HG02610 (cell line): Measurements from ENCODE around the gene CDC45.

Experiments used
- ATAC-seq: cut with Tn5 transposase; IDR thresholded peaks from one replicate; pipeline ENCODE4 v1.9.1; 2021; ENCODE audit warnings: mild to moderate bottlenecking, moderate library complexity; ENCODE audit not compliant: unreplicated experiment

CDC45 gene

DNA sequence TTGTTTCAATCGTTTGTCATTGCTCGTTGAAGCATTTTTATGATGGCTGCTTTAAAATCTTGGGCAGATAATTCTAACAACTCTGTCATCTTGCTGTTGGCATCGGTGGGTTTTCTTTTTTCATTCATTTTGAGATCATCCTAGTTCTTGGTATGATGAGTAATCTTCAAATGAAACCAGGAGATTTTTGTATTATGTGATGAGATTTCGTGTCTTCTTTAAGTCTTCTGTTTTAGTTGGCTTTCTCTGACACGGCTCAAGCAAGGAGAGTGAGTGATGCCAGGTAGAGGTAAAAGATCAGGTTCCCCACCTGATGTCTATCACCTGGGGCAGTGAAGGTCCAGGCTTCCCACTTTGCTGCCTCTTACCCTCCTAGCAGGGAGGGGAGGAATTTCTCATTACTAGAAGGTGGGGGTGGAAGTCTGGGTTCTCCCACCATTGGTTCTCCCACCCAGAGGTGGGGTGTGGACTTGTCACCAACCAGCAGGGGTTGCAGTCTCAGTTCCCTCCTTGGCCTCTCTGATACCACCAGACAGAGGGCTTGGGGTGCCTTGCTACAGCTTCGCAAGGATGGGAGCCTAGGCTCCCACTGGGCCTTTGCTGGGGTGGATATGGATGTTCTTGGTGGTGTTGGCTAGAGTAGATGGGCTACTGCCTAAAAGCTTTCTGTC, 12.9 kb downstream of the CDC45 start:
- ATAC-seq, result no peak

DNA sequence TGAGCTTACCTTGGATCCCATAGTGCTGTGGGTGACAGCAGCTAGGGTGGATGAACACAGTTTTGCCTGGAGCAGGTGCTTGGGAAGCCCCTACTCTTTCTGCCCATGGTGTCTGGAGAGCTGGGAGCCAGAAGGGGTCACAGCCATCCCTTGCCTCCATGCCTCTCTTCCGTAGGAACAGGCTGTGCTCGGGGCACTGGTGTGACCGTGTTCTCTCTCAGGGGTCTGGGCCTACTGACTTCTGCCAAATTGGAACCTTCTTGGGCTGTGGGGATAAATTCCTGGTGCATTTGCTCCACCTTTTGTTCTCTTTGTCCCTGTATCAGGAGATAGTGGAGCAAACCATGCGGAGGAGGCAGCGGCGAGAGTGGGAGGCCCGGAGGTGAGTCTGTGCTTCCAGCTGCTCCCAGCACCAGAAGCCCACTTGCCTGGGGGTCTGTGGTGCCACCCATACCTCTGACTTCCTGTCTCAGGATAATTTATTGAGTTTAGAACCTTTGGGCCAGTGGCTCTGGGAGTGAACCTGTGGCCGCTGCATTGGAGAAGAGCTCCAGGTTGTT, 14.4 kb downstream of the CDC45 start:
- no peak for ATAC-seq

DNA sequence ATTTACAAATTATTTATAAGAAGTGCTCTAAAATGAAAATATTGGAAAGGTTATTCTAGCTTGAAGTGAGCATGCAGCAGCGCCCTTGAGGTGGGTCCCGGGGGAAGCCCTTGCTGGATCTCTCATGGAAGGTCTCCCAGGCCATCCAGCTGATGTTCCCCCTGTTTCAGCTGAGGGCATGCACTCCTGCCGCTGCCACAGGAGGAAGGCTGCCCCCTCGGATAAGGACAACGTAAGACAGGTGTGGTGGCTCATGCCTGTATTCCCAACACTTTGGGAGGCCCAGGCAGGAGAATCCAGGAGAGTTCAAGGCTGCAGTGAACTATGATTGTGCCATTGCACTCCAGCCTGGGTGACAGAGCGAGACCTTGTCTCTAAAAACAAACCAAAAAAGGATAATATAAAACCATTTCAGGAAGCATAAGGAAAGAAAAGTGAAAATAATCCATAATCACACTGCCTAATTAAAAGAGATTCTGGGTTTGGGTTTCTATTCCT, 15.0 kb downstream of the CDC45 start:
- ATAC-seq, result no peak

DNA sequence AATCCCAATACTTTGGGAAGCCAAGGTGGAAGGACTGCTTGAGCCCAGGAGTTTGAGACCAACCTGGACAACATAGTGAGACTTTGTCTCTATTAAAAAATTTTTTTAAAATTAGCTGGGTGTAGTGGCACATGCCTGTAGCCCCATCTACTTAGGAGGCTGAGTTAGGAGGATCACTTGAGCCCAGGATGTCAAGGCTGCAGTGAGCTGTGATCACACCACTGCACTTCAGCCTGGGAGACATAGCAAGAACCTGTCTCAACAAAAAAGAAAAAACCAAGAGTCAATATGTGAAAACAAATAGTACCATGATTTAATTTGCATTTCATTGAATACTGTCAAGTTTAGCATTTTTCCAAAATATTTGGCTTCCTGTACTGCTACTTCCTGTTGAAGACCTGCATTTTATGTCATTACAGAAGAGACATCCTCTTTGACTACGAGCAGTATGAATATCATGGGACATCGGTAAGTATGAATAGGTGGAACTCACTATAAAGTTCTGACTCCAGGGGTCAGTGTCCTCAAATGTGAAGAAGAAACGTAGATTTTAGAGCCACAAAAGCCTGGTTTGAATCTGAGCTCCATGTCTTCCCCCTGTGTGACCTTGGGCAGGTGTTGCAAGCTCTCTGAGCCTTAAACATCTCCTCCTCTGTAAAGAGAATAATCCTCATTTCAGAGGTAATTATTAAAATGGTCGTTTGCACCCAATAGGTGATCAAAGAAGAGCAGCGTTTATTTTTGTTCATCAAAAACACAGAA, 16.0 kb downstream of the CDC45 start:
- no peak for ATAC-seq

DNA sequence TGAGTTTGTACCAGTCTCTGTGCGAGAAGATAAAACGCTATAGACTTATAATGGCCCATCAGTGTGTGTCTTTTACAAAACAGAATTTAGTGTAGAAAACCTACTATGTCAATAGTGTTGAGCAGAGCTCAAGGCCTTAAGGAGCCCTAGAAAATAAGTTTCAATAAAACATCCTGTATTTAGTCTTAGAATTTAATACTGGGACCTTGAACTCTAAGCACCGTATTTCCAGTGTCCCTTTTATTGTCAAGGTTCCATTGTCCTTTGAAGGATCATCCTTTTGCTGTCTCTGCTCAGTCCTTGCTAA, 16.6 kb downstream of the CDC45 start:
- no peak for ATAC-seq

DNA sequence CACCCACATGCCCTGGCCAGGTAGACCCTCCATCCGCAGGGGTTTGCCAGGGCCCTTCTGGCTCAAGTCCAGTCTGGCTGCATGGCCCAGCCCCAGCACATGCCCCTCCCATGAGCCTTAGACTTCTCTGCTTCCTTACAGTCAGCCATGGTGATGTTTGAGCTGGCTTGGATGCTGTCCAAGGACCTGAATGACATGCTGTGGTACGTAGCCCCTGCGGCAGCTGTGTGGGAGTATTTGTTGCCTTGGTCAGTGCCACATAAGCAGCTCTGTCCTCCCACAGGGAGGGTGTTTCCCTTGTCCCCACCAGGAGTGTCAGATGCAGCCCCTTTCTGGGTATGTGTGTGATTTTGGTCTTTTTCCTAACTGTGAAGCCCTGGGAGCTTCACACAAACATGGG, 17.5 kb downstream of the CDC45 start:
- ATAC-seq, result no peak

DNA sequence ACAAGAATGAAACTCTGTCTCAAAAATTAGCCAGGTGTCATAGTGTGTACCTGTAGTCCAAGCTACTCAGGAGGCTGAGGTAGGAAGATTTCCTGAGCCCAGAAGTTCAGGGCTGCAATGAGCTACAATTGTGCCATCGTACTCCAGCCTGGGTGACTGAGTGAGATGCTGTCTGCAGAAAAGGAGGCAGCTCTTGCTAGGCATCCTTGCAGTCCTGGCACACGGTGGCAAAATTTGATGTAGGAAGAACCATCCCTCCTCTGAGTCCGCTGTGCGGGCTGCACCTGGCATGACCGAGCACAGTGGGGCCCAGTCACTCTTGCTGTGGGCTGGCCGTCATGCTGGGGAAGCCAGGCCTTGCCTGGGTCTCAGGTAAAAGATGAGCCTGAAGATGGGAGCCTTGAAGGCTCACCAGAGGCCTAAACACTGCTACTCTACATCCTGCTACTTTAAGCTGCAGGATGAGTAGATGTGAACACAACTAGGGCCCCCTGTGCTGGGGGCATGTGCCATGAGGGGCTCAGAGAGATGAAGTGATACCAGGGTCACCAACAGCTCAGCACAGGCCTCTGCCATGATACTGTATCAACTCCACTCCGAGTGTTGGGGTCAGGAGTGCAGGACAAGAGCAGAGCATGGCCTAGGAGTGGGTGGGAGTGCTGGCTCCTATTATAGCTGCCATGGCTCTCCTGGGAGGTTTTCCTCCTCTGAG, 18.6 kb downstream of the CDC45 start:
- no peak for ATAC-seq

DNA sequence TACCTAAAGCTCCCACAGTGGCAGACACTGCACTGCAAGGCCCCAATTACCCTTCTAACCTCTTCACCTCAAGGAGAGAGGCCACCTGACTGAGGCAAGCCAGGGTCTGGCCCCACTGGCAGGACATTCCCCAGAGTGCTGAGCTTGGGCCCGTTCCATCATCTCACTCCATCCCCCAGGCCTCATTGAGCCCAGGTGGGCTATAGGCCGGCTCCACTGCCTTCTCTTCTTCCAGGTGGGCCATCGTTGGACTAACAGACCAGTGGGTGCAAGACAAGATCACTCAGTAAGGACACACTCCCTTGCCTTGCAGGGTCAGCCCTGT, 19.1 kb downstream of the CDC45 start:
- no peak for ATAC-seq

DNA sequence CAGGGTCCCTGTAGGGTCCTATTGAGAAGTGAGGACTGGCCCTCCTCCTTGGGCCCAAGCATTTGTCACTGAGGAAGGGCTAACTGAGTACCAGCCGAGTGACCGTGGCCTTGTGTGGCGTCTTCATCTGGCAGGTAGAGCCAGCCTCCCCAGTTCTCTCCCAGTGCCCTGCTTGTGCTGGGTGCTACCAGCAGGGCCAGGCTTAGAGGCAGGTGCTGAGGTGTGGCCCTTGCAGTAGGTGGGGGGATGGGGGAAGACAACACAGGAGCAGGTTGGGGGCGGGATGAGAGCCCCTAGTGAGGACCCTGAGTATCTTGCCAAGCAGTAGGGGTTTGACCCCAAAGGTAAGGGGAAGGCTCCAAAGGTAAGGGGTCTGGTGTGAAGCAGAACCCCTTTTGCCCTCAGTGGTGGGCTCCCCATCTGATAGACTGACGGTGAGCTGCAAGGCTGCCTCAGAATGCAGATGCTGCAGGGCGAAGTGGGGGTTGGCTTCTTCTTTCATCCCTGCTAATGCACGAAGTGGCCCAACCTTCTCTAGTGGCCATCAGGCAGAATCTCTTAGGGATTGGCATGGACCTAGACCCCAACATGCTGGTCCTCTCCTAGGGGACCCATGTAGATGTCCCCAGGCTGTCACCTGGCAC, 19.6 kb downstream of the CDC45 start:
- no peak for ATAC-seq

DNA sequence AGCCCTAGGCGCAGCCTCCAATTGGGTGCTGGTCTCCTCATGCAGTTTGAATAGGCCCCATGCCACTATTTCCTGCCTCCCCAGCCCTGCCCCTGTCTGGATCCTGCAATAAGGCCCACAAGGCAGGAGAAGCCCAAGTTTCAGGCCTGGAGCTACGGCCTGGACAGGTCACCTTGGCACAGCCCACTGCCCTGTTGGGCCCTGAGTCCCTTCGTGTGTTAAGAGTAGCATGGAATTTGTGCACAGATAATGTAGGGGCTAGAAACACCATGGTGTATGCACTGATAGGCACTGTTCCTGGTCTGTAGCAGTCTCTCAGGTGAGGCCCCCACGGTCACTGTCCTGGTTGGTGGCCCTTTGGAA, 20.1 kb downstream of the CDC45 start:
- no peak for ATAC-seq

DNA sequence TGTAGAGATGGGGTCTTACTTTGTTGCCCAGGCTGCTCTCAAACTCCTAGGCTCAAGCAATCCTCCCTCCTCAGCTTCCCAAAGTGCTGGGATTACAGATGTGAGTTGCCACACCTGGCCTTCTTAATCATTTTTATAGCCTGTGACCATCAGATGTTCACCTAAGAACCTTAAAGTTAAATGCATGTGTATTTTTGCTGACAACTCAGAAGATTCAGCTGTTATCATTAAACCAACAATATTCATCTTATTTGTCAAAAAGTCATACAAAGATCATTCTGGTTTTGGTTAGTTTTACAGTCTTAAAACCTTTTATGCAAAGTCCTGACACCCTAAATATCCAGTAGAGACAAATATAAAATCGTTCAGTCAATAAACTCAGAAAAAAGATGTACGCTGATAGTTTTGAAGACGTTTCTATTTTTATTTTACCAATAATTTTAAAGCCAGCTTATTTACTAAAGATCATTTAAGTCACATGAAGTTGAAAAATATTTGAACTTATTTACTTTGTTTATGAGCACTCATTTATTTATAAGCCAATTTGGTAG, 22.3 kb downstream of the CDC45 start:
- no peak for ATAC-seq

DNA sequence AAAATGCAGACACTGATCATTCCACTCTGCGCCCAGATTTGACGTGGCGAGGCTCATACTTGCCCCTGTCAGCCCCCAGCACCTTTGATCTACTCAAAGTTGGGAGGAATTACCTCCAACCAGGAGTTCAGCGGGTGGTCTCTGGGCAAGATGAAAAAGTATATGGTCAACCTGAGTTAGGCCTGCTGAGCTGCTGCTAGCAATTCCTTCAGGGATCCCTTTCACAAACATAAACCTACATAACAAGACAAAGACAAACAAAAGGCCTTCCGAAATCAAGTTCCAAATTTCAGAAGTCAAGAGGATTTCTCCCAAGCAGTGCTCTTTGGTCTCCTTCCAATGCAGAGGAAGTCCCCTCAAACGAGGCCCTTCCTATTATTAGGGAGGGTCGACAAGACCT, 23.6 kb downstream of the CDC45 start:
- no peak for ATAC-seq

DNA sequence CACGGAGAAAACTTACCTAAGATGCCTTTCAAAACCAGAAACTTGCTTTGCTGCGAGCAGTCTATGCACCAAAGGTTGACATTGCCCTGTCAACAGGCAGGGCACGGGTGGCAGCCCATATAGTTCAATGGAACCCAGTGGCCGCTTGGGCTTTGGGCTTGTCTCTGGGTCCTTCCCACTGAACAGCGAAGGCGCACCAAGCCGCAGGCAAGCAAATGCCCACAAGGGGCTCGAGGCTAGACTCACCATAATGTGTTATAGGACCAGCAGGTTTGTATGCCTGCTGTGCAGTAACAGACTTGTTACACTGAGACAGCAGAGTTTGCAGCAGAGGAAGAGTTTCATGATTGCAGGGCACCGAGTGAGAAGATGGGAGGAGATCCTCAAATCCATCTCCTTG, 24.1 kb downstream of the CDC45 start:
- no peak for ATAC-seq

DNA sequence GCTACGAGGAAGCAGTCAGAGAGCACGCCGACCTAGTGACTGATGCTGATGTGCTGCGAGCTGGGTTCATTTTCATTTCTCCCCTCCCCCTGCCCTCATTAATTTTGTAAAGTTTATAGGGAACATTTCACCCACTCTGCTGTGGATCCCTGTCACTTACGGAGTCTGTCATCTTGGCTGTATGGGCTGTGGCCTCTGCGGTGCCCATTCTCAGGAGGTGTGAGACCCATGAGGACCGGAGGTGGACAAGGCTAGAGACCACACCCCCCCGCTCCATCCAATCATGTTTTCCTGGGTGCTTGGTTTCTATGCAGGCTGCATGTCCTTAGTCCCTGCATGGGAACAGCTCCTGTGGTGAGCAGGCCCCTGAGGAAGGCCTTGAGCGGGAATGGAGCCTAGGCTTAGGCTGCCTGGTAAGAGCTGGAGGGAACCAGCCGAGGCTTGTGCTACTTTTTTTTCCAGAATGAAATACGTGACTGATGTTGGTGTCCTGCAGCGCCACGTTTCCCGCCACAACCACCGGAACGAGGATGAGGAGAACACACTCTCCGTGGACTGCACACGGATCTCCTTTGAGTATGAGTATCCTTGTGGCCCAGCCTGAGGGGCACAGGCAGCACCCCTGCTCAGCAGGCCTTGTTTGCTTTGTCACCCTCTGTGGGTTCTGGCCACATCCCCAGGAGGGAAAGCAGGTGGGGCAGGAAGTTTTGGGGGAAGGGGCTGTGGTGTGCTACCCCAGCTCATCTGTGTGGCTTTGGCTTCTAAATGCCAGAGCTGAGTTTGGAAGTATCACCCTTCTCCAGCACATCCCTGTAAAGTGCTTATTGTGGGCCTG, 25.4 kb downstream of the CDC45 start:
- ATAC-seq, result no peak

DNA sequence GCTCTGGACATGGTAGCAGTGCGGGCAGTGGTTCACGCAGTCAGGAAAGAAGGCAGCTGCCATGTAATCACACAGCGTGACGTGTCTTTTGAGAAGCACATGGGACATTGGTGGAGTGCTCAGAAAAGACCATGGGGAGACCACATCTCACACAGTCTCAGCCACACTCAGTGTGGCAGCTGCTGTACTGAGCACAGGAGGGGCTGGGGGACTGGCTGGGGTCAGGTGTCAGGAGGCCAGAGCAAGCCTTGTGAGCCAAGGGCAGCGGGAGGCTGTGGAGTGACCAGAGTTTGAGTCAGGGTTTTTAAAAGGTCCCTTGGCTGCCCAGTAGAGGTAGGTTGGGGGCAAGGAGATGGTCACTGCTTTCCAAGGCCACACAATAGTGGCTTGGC, 26.0 kb downstream of the CDC45 start:
- no peak for ATAC-seq

DNA sequence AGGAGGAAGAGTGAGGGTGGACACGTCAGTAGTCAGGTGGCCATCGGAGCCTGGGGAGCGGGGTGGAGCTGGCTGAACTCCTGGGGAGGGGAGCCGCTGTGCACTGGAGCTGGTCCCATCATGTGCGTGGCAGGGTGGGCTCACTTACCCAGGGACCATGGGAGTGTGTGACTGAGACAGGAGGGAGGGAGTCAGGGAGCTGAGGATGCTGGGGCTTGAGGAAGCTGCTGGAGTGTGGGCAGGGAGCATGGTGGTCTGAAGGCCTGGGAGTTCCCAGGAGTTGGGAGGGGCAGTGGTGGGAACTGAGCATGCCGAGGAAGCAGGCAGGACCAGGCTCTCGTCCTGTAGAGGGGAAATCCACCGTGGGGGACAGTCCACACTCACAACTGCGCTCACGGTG, 26.5 kb downstream of the CDC45 start:
- ATAC-seq, result no peak

DNA sequence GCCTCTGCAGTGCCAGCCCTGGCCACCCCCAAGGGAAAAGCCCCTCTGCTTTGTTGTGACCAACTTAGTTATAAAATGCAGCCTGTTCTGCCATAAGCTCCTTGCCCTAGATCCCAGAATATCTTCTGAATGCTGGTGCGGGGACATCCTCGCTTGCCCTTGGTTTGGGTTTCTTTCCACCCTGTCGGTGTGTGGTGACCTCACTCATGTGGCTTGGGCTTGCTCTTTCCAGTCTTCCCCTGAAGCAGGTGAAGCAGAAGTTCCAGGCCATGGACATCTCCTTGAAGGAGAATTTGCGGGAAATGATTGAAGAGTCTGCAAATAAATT, 27.8 kb downstream of the CDC45 start:
- ATAC-seq, result no peak

DNA sequence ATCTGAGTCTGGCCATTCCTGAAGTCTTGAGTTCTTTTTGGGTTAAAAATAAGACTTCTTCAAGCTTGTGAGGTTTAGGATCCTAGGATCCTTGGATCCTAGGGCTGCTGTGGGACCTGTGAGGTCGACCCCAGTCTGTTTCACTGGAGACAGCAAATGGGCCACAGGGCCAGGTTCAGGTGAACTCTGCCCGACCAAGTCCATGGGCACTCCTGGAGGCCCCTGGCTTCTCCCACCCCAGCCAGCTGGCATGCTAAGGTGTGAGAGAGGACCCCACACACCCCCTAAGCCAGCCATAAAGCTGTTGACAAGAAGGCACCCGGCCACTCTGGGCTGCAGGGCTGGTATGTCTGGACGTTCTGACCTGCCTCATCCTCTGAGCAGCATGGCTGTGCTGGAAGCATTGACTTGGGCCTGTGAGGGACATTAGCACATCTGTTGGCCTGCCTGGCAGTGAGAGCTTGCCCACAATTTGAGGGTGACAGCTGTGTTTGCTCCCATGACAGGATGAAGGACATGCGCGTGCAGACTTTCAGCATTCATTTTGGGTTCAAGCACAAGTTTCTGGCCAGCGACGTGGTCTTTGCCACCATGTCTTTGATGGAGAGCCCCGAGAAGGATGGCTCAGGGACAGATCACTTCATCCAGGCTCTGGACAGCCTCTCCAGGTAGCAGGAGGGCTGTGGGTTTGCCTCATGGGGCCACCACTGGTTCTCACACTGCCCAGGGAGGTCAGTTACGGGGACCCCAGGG, 28.5 kb downstream of the CDC45 start:
- no peak for ATAC-seq

DNA sequence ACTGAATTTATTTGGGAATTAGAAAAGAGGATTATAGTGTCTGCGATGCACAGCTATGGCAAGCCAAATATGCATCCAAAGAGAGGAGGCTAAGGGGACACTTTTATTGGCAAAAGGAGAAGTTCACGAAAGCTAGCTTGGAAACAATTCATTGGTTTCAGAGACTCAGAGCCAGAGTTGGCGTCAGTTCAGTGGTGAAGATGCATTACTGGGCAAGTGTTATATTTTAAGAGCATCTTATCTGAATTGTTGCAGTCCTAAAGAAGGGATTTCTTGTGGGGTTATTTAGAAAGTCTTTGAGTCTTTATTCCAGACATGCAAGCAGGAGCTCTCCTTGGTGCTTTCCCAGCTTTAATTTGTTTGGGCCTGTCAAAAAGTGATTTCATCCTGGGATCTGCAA, 29.5 kb downstream of the CDC45 start:
- ATAC-seq, result no peak

DNA sequence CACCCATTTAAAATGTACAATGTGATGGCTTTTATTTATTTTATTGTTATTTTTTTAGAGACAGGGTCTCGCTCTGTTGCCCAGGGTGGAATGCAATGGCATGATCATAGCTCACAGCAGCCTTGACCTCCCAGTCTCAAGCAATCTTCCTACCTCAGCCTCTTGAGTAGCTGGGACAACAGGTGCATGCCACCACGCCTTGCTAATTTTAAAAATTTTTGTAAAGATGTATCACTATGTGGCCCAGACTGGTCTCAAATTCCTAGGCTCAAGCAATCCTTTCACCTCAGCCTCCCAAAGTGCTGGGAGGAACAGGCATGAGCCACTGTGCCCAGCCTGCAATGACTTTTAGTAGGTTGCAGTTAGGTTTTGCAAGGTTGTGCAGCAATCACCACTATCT, 30.2 kb downstream of the CDC45 start:
- ATAC-seq, result no peak
